ENCODE data around the gene OMP. TPM values are rescaled to one million over a fixed set of nuclear protein-coding genes. Genes with fewer than 3 reads are reported as not detected.

OMP gene
- total and polyA plus RNA-seq, 2 of the 4 experiments (the other 2 are of a cell fraction), result 0.27 TPM; not detected in 1

GRCh38 chr11:77126861-77127234, 24.2 kb downstream of the OMP start:
- H3K4me3 ChIP-seq (ENCODE audit: insufficient read depth, low read depth, low read length), result no peak overlapping the region
- in situ Hi-C loops (cut with MboI; ENCODE audit: low sequenced_read_pairs), result loop anchor here (5.0 to 10.0 kb wide), 2 partner anchors 58 to 420 kb away; no protein-coding TSS in a partner anchor
- BruUV-seq (replicated peaks), result no TSS peak
- H2BK20ac ChIP-seq (ENCODE audit: low read depth, low read length), result no peak overlapping the region
- CTCF ChIA-PET, result interaction anchor here (0.7 to 2.6 kb wide), 21 partner anchors 8 to 977 kb away, joined by 3 to 21 read pairs (median 4); no protein-coding TSS in a partner anchor
- no peak overlapping the region for H4K8ac ChIP-seq (ENCODE audit: low read depth in 2 of 2, low read length in 2 of 2)
- H2BK15ac ChIP-seq (ENCODE audit: low read depth, low read length), result no peak overlapping the region
- DNase-seq (no peak), ATAC-seq (ENCODE audit: low read depth) (no peak; the same call in 1 of the 2 replicates)
- no peak overlapping the region for H3K4ac ChIP-seq (ENCODE audit: low read depth, low read length)
- peaks cover 8% of the 10 kb centered on the region; the same call in 1 of the 2 replicates for H3K36me3 ChIP-seq (ENCODE audit: control insufficient read depth, insufficient read depth, low read length)
- H2AK5ac ChIP-seq (ENCODE audit: low read depth, low read length), result no peak overlapping the region
- H3K27me3 ChIP-seq (ENCODE audit: control insufficient read depth, insufficient read depth, low read length), result no peaks in the 10 kb centered on the region
- no peaks in the 10 kb centered on the region for H4K20me1 ChIP-seq (ENCODE audit: insufficient read depth, low read length)
- no peak overlapping the region for H2BK5ac ChIP-seq (ENCODE audit: low read depth, low read length, poor library complexity, severe bottlenecking)
- no peak overlapping the region for H3K56ac ChIP-seq (ENCODE audit: extremely low read depth, insufficient read depth, low read length)
- H2AK9ac ChIP-seq (replicated peaks; ENCODE audit: low read depth, low read length, poor library complexity), result no peak overlapping the region
- no peak overlapping the region for H3K14ac ChIP-seq (replicated peaks; ENCODE audit: low read depth, low read length)
- POLR2A ChIA-PET (ENCODE audit: unreplicated experiment), result no interaction called here
- no peak overlapping the region for H4K91ac ChIP-seq (ENCODE audit: insufficient read depth, low read depth, low read length)
- no peak overlapping the region for H3K23ac ChIP-seq (ENCODE audit: low read depth, low read length)
- intact Hi-C loops (cut with micrococcal nuclease), result loop anchor here (1.0 kb wide), 3 partner anchors 61 to 492 kb away; no protein-coding TSS in a partner anchor
- H3K9me3 ChIP-seq (ENCODE audit: control insufficient read depth, insufficient read depth, low read length), result no peaks in the 10 kb centered on the region
- dilution Hi-C loops (cut with HindIII; ENCODE audit: low sequenced_read_pairs, unreplicated experiment), result no loop called here
- no peak overlapping the region for H3K9ac ChIP-seq (ENCODE audit: low read depth, low read length)
- H3K4me2 ChIP-seq (ENCODE audit: low read depth, low read length), result peak overlapping the region; percentile 33; the same call in 1 of the 2 replicates
- H3K9me1 ChIP-seq (ENCODE audit: insufficient read depth, low read length), result no peaks in the 10 kb centered on the region
- no peaks in the 10 kb centered on the region for H3K79me1 ChIP-seq (ENCODE audit: low read depth in 1 of 2, low read length in 2 of 2)
- TF ChIP-seq RCOR1 (IDR thresholded peaks at IDR 0.05; ENCODE audit: insufficient replicate concordance, low read length) (no peak), SMC3 (IDR thresholded peaks at IDR 0.05; ENCODE audit: low read depth, low read length) (no peak), ELK1 (IDR thresholded peaks at IDR 0.05; ENCODE audit: borderline replicate concordance, low read depth, low read length) (no peak), MXI1 (IDR thresholded peaks at IDR 0.05; ENCODE audit: borderline replicate concordance, low read depth, low read length) (no peak), FOS (IDR thresholded peaks at IDR 0.05; ENCODE audit: low read depth, low read length) (no peak), RAD21 (IDR thresholded peaks at IDR 0.05; ENCODE audit: low read length) (no peak), MAFK (IDR thresholded peaks at IDR 0.05; ENCODE audit: low read depth, low read length) (no peak)
- H3K27ac ChIP-seq (ENCODE audit: insufficient read depth, low read length), result no peak overlapping the region
- peak overlapping the region; percentile 93 for H2AFZ ChIP-seq (replicated peaks; ENCODE audit: low read length, poor library complexity)
- H3K18ac ChIP-seq (ENCODE audit: low read depth, low read length), result no peak overlapping the region
- 22% methylated on average over 4 of the region's 10 CpGs; no CpG with 5 or more reads in 1 of the 2 experiments for WGBS, 2 experiments (ENCODE audit: extremely low coverage in 2 of 2, insufficient read length in 1 of 2)
- H2BK120ac ChIP-seq (ENCODE audit: low read depth, low read length), result no peak overlapping the region
- H4K5ac ChIP-seq (ENCODE audit: low read depth, low read length), result no peak overlapping the region
- H3K4me1 ChIP-seq (ENCODE audit: control insufficient read depth, insufficient read depth, low read length), result peaks cover 10% of the 10 kb centered on the region; the same call in 1 of the 2 replicates

Data from IMR-90 (cell line).